Measurements from ENCODE around the gene NPIPB8.
"Not testable (repeated sequence)": the region's sequence is repeated elsewhere in the genome, so short reads cannot be mapped to it uniquely, and the experiment has no call there.

Gene NPIPB8

GRCh38 chr16:28607116-28607623, 30.7 kb upstream of the NPIPB8 start:
- DNase-seq, result no peak

- not testable (repeated sequence) for DNase-seq
Measured at GRCh38 chr16:28607681-28608495, 30.0 kb upstream of the NPIPB8 start.

- DNase-seq, result not testable (repeated sequence)
Measured at GRCh38 chr16:28608496-28608808, 29.4 kb upstream of the NPIPB8 start.

GRCh38 chr16:28608867-28609596, 28.8 kb upstream of the NPIPB8 start:
- not testable (repeated sequence) for DNase-seq

- no peak for DNase-seq
Measured at GRCh38 chr16:28609631-28610594, 28.0 kb upstream of the NPIPB8 start, which contains the start of gene SULT1A1. Gene SULT1A1 (minus strand): TSS chr16:28610044. CDS start chr16:28608855, 1,189 bp downstream.

- DNase-seq, result no peak
Measured at GRCh38 chr16:28610595-28611191, 27.2 kb upstream of the NPIPB8 start.

- not testable (repeated sequence) for DNase-seq
Measured at GRCh38 chr16:28612359-28613280, 25.2 kb upstream of the NPIPB8 start.

- not testable (repeated sequence) for DNase-seq
Measured at GRCh38 chr16:28613912-28614311, 24.0 kb upstream of the NPIPB8 start.

GRCh38 chr16:28614561-28614960, 23.3 kb upstream of the NPIPB8 start:
- not testable (repeated sequence) for DNase-seq

GRCh38 chr16:28615486-28616223, 22.2 kb upstream of the NPIPB8 start:
- DNase-seq, result peak; percentile 23

- DNase-seq, result not testable (repeated sequence)
Measured at GRCh38 chr16:28616224-28616577, 21.7 kb upstream of the NPIPB8 start.

- DNase-seq, result no peak
Measured at GRCh38 chr16:28616636-28617035, 21.2 kb upstream of the NPIPB8 start.

- DNase-seq, result no peak
Measured at GRCh38 chr16:28617874-28618273, 20.0 kb upstream of the NPIPB8 start.

GRCh38 chr16:28620316-28620715, 17.5 kb upstream of the NPIPB8 start:
- DNase-seq, result not testable (repeated sequence)

- DNase-seq, result no peak
Measured at GRCh38 chr16:28621481-28622155, 16.2 kb upstream of the NPIPB8 start.

GRCh38 chr16:28622532-28623171, 15.2 kb upstream of the NPIPB8 start:
- DNase-seq, result not testable (repeated sequence)

GRCh38 chr16:28623172-28623711, 14.6 kb upstream of the NPIPB8 start:
- DNase-seq, result no peak

GRCh38 chr16:28630905-28631304, 7.0 kb upstream of the NPIPB8 start:
- not testable (repeated sequence) for DNase-seq

All from fibroblast of skin of scalp (primary cell).